Measurements from ENCODE around the gene NPRL2. TPM values are rescaled to one million over a fixed set of nuclear protein-coding genes. Genes with fewer than 3 reads are reported as not detected.

Gene NPRL2
- polyA plus RNA-seq, 1 donor from 2014 or later = 30.4 TPM

GRCh38 chr3:50345586-50346234 is 4.9 kb downstream of the NPRL2 start, which contains the start of gene ZMYND10:
ZMYND10 (minus strand) TSS chr3:50345732; CDS start chr3:50345579, 153 bp downstream.
- H3K4me3 Mint-ChIP-seq = peak within 1 kb of the TSS; percentile 52 to 74 (median 68)
- no peaks in the 10 kb centered on the region for H3K9me3 Mint-ChIP-seq
- H3K27me3 Mint-ChIP-seq = no peaks in the 10 kb centered on the region
- peaks cover 17 to 20% (median 20%) of the 10 kb centered on the region in 3 donors for H3K4me1 Mint-ChIP-seq
- H3K27ac Mint-ChIP-seq = peak within 1 kb of the TSS in 2 of 3 donors; percentile 57 to 79
- H3K36me3 Mint-ChIP-seq = no peaks in the 10 kb centered on the region

DNA sequence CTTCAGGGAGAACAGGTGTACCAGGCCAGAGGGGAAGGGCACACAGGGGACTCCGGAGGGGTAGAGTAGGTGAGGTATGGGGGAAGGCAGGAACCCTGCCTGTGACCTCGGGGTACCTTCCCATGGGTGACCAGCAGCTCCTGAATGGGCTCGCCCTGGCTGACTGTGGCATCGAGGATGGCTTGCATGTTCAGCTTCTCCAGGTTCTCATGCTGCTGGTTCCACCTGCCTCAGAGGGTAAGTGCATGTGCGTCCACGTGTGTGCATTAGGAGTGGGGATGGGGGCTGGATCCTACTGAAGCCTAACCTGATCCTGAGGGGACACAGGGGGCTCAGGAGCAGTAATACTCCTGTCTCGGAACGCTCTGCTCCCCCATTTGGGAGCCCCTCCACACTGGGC is 5.6 kb downstream of the NPRL2 start:
- peak overlapping the region in 1 of 3 donors; percentile 79 for H3K27ac Mint-ChIP-seq
- H3K9me3 Mint-ChIP-seq = no peaks in the 10 kb centered on the region
- no peaks in the 10 kb centered on the region for H3K27me3 Mint-ChIP-seq
- H3K36me3 Mint-ChIP-seq = no peaks in the 10 kb centered on the region
- H3K4me3 Mint-ChIP-seq = peak overlapping the region; percentile 36 to 70 (median 58)
- peaks cover 11 to 17% (median 15%) of the 10 kb centered on the region in 3 donors for H3K4me1 Mint-ChIP-seq

- H3K4me3 Mint-ChIP-seq = peak overlapping the region in 3 of 4 donors; percentile 23 to 88 (median 60)
These were observed 7.6 kb downstream of the NPRL2 start for GRCh38 chr3:50342813-50343633.

GRCh38 chr3:50341996-50342650 is 8.5 kb downstream of the NPRL2 start:
- Mint-ChIP-seq H3K9me3 (no peaks in the 10 kb centered on the region), H3K27ac (peak overlapping the region; percentile 18 to 90 (median 66)), H3K4me1 (peaks cover 17 to 24% (median 23%) of the 10 kb centered on the region in 3 donors), H3K27me3 (no peaks in the 10 kb centered on the region), H3K4me3 (peak overlapping the region in 3 of 4 donors; percentile 41 to 95 (median 88)), H3K36me3 (no peaks in the 10 kb centered on the region)

More at GRCh38 chr3:50342813-50343633, 7.6 kb downstream of the NPRL2 start:
- H3K27me3 Mint-ChIP-seq = no peaks in the 10 kb centered on the region
- H3K27ac Mint-ChIP-seq = peak overlapping the region in 1 of 3 donors; percentile 90
- H3K9me3 Mint-ChIP-seq = no peaks in the 10 kb centered on the region
- peaks cover 20 to 26% (median 23%) of the 10 kb centered on the region in 3 donors for H3K4me1 Mint-ChIP-seq
- H3K36me3 Mint-ChIP-seq = no peaks in the 10 kb centered on the region

DNA sequence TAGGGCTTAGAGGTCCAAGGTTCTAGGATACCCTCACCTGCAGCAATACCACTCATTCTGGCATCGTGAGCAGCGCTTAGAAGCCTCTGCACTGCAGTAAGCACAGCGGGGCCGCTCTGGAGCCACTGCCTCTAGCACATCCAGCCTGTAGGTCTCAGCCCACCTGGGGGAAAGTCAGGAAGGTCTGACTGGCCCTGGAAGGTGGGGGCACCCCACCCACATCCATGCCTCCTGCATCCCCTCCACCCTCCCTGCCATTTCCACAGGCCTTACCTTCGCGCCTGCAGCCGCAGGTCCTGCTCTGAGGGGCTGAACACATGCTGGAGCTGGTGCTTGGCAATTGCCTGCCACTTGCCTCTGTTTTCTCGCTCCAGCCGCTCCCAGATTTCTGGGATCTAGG is 9.0 kb downstream of the NPRL2 start:
- H3K27me3 Mint-ChIP-seq = no peaks in the 10 kb centered on the region

DNA sequence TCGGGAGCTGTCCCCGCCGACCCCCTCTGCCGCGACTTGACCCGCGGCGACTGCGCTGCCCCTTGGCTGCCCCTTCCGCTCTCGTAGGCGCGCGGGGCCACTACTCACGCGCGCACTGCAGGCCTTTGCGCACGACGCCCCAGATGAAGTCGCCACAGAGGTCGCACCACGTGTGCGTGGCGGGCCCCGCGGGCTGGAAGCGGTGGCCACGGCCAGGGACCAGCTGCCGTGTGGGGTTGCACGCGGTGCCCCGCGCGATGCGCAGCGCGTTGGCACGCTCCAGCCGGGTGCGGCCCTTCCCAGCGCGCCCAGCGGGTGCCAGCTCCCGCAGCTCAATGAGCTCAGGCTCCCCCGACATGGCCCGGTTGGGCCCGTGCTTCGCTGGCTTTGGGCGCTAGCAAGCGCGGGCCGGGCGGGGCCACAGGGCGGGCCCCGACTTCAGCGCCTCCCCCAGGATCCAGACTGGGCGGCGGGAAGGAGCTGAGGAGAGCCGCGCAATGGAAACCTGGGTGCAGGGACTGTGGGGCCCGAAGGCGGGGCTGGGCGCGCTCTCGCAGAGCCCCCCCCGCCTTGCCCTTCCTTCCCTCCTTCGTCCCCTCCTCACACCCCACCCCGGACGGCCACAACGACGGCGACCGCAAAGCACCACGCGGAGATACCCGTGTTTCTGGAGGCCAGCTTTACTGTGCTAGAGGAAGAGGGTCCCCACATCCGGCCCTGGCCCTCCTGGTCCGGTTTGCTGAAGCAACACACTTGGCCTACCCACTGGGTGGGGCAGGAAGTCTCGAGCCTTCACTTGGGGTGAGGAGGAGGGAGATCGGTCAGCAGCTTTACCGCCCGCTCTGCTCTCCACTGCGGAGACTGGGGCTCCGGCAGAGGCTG is 9.9 kb downstream of the NPRL2 start, which contains the start of gene RASSF1:
Gene RASSF1 (minus strand): TSS at position 389 of the 882 bp plus-strand sequence. CDS start 31 bp downstream, at position 358.
- Mint-ChIP-seq H3K4me3 (peak within 1 kb of the TSS; percentile 88 to 99 (median 92)), H3K36me3 (no peaks in the 10 kb centered on the region), H3K27ac (peak within 1 kb of the TSS; percentile 88 to 98 (median 91)), H3K4me1 (peaks cover 16 to 30% (median 29%) of the 10 kb centered on the region in 3 donors), H3K9me3 (no peaks in the 10 kb centered on the region), H3K27me3 (no peaks in the 10 kb centered on the region)

More for the DNA sequence above, 9.0 kb downstream of the NPRL2 start:
- Mint-ChIP-seq H3K4me3 (peak overlapping the region; percentile 88 to 96 (median 92)), H3K9me3 (no peaks in the 10 kb centered on the region), H3K36me3 (no peaks in the 10 kb centered on the region), H3K4me1 (peaks cover 19 to 26% (median 25%) of the 10 kb centered on the region in 3 donors), H3K27ac (peak overlapping the region; percentile 66 to 90 (median 86))

DNA sequence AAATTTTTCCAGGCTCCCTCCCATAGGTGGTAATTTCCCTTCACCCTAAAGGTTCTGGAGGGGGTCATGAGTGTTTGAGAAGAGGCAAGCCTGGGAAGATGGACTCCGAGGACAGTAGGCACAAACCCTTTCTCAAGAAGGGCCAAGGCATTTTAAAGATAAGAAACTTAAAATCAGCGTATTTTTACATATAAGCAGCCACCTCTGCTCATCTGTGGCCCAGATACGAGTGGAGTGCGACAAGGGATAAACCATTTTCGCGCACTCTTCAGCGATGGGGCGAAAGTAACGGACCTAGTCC is 10.5 kb downstream of the NPRL2 start:
- no peaks in the 10 kb centered on the region for H3K9me3 Mint-ChIP-seq
- H3K27me3 Mint-ChIP-seq = no peaks in the 10 kb centered on the region
- peak overlapping the region; percentile 88 to 99 (median 92) for H3K4me3 Mint-ChIP-seq
- H3K4me1 Mint-ChIP-seq = peaks cover 15 to 34% (median 29%) of the 10 kb centered on the region in 3 donors
- peak overlapping the region; percentile 88 to 98 (median 91) for H3K27ac Mint-ChIP-seq
- H3K36me3 Mint-ChIP-seq = no peaks in the 10 kb centered on the region

- Mint-ChIP-seq H3K27ac (peak overlapping the region; percentile 88 to 98 (median 91)), H3K4me1 (peaks cover 15 to 35% (median 29%) of the 10 kb centered on the region in 3 donors), H3K27me3 (no peaks in the 10 kb centered on the region), H3K4me3 (peak overlapping the region; percentile 88 to 99 (median 92)), H3K36me3 (no peaks in the 10 kb centered on the region), H3K9me3 (no peaks in the 10 kb centered on the region)
These were observed 11.0 kb downstream of the NPRL2 start for GRCh38 chr3:50339485-50340146.

GRCh38 chr3:50338965-50339364 is 11.6 kb downstream of the NPRL2 start:
- H3K4me1 Mint-ChIP-seq = peaks cover 15 to 36% (median 28%) of the 10 kb centered on the region in 3 donors
- no peaks in the 10 kb centered on the region for H3K27me3 Mint-ChIP-seq
- no peaks in the 10 kb centered on the region for H3K9me3 Mint-ChIP-seq
- peak overlapping the region; percentile 91 to 98 (median 97) for H3K27ac Mint-ChIP-seq
- peak overlapping the region; percentile 88 to 99 (median 92) for H3K4me3 Mint-ChIP-seq
- H3K36me3 Mint-ChIP-seq = peaks cover 2% of the 10 kb centered on the region

DNA sequence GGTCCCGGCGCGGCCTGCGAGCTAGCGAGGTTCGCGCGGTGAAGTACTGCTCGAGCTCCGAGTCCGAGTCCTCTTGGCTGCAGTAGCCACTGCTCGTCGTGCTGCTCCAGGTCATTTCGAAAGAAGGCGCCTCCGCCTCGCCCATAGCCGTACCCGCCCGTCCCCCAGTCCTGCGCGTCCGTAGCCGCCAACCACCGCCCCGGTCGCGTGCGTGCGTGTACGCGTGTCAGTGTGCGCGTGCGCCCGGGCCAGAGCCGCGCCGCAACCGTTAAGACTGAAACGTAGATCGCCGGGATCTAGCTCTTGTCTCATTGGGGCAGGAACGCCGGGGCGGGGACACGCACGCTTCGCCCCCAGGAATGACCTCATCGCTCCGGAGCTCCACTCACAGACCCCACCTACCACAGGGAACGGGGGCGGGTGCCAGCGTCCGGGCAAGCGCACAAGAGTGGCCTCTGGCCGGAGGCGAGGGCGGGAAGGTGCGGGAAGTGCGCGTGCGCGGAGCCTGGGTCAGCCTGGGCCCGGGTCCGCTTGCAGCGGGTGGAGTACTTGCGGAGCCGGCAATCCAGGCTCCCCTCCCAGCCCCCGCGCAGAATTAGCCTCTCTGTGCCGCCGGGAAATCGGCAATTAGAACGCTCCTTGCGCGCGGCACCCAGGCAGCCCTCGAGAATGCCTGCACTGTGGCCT is 13.3 kb downstream of the NPRL2 start:
- Mint-ChIP-seq H3K36me3 (peaks cover 2% of the 10 kb centered on the region), H3K4me3 (peak overlapping the region; percentile 88 to 99 (median 92)), H3K27me3 (no peaks in the 10 kb centered on the region), H3K4me1 (peaks cover 20 to 38% (median 28%) of the 10 kb centered on the region in 3 donors), H3K27ac (peak overlapping the region; percentile 91 to 98 (median 97)), H3K9me3 (no peaks in the 10 kb centered on the region)

GRCh38 chr3:50336452-50337174 is 14.0 kb downstream of the NPRL2 start:
- H3K9me3 Mint-ChIP-seq = no peaks in the 10 kb centered on the region
- peaks cover 2% of the 10 kb centered on the region for H3K36me3 Mint-ChIP-seq
- peak overlapping the region; percentile 88 to 99 (median 94) for H3K4me3 Mint-ChIP-seq

DNA sequence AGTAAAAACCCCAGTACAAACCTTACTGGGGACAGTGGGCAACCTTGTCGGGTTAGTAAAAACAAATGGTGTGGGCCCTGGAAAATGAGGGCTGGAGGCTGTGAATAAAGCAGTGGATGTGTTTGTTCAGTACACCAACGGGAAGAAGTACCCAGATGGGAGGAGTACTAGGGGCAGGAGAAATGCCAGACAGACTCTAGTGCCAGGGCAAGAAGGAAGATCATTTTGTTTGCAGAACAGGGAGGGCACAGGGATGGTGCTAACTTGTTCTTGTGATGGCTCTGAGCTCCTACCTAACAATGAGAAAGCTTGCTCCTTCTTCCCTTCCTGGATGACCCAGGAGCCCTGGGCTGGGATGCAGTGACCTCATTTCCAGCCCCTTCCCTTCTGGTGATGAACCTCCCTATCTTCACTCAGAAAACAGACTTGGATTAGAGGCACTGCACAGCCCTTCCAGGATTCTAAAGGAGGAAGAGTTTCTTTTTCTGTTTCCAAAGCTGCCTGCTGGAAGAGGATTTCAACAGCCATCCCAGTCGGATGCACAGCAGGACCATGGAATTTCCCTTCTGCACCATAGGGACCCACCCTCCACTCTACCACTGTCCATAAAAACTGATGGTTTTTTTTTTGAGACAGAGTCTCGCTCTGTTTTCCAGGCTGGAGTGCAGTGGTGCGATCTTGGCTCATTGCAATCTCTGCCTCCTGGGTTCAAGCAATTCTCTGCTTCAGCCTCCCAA is 16.1 kb downstream of the NPRL2 start:
- H3K36me3 Mint-ChIP-seq = peaks cover 2% of the 10 kb centered on the region
- no peaks in the 10 kb centered on the region for H3K27me3 Mint-ChIP-seq
- no peaks in the 10 kb centered on the region for H3K9me3 Mint-ChIP-seq
- H3K4me1 Mint-ChIP-seq = peaks cover 14 to 36% (median 21%) of the 10 kb centered on the region in 3 donors
- H3K27ac Mint-ChIP-seq = peak overlapping the region; percentile 63 to 77 (median 65)
- H3K4me3 Mint-ChIP-seq = peak overlapping the region in 1 of 4 donors; percentile 73

More at GRCh38 chr3:50336452-50337174, 14.0 kb downstream of the NPRL2 start:
- peaks cover 20 to 38% (median 28%) of the 10 kb centered on the region in 3 donors for H3K4me1 Mint-ChIP-seq
- no peaks in the 10 kb centered on the region for H3K27me3 Mint-ChIP-seq
- peak overlapping the region; percentile 91 to 98 (median 97) for H3K27ac Mint-ChIP-seq
